Panc1 (cell line): Measurements from ENCODE around the gene CCDC112.

Experiments
- POLR2AphosphoS5 ChIP-seq: IDR thresholded peaks from 2 replicates; pipeline ENCODE4 v1.6.1; 2012; ENCODE audit warnings: mild to moderate bottlenecking, low read depth, low read length, moderate library complexity
- REST ChIP-seq, 2 experiments: IDR thresholded peaks; 2 replicates each; pipeline ENCODE4 v1.6.1; 2011 to 2012; ENCODE audit warnings: low read depth in 2 of 2, control low read depth in 1 of 2, low read length in 1 of 2, mild to moderate bottlenecking in 1 of 2, moderate library complexity in 1 of 2; ENCODE audit not compliant: insufficient read depth in 1 of 2
- SIN3A ChIP-seq: IDR thresholded peaks from 2 replicates; pipeline ENCODE4 v1.6.1; 2012; ENCODE audit warnings: low read depth, mild to moderate bottlenecking, low read length, moderate library complexity, borderline replicate concordance; ENCODE audit not compliant: insufficient read depth
- TCF7L2 ChIP-seq: IDR thresholded peaks from 2 replicates; pipeline ENCODE4 v1.6.1; 2011; ENCODE audit warnings: mild to moderate bottlenecking, low read depth, low read length, inconsistent platforms
- TF ChIP-seq, protein P1 (sequence below): fragments of 450-650 bp; IDR thresholded peaks from 2 replicates; pipeline ENCODE4 v1.5.1; 2017; ENCODE audit warnings: mild to moderate bottlenecking

GRCh38 chr5:115236599-115236998 lies 59.9 kb downstream of the CCDC112 start:
- TF ChIP-seq, protein P1, sequence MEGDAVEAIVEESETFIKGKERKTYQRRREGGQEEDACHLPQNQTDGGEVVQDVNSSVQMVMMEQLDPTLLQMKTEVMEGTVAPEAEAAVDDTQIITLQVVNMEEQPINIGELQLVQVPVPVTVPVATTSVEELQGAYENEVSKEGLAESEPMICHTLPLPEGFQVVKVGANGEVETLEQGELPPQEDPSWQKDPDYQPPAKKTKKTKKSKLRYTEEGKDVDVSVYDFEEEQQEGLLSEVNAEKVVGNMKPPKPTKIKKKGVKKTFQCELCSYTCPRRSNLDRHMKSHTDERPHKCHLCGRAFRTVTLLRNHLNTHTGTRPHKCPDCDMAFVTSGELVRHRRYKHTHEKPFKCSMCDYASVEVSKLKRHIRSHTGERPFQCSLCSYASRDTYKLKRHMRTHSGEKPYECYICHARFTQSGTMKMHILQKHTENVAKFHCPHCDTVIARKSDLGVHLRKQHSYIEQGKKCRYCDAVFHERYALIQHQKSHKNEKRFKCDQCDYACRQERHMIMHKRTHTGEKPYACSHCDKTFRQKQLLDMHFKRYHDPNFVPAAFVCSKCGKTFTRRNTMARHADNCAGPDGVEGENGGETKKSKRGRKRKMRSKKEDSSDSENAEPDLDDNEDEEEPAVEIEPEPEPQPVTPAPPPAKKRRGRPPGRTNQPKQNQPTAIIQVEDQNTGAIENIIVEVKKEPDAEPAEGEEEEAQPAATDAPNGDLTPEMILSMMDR, result no peak
- TF ChIP-seq POLR2AphosphoS5 (no peak), SIN3A (no peak), REST (IDR thresholded peaks at IDR 0.05; ENCODE audit: insufficient read depth in 1 of 2, low read depth in 2 of 2, low read length in 1 of 2) (no peak), TCF7L2 (no peak)
